H1 (cell line): ENCODE measurements around the gene EN2. TPM values are rescaled to one million over a fixed set of nuclear protein-coding genes. Genes with fewer than 3 reads are reported as not detected.

Experiments used
- CTCF ChIA-PET: fragments of 300-600 bp; sonication (Branson Sonifier 250); formaldehyde crosslinking; loops from one replicate; lab custom pipeline; 2021; ENCODE audit not compliant: partially characterized antibody; lab: Charles Lee
- POLR2A ChIA-PET: fragments of 300-600 bp; sonication (Branson Sonifier 250); formaldehyde crosslinking; loops from one replicate; lab custom pipeline; 2021; ENCODE audit warnings: inconsistent platforms; ENCODE audit not compliant: partially characterized antibody; lab: Charles Lee
- DNase-seq, 2 experiments: peaks; one replicate each; pipeline versions ENCODE4 v3.0.0 to v3.0.0-alpha.2; 2010 to 2022; ENCODE audit warnings: low spot score in 2 of 2, low read depth in 1 of 2, mixed read lengths in 1 of 2
- FAIRE-seq: peaks from 2 replicates; lab custom pipeline; 2011; peaks lifted over from hg19 to GRCh38; lab: Jason Lieb, UNC
- H2AFZ ChIP-seq: 2 replicates; pipeline ENCODE4 v1.8.1; 2012; ENCODE audit warnings: low read length, inconsistent platforms
- H2AK5ac ChIP-seq: 2 replicates; pipeline ENCODE4 v1.6.1; 2013; ENCODE audit warnings: low read depth, low read length
- H2BK120ac ChIP-seq: replicated peaks from 2 replicates; pipeline ENCODE3; 2013; ENCODE audit warnings: low read depth, low read length, inconsistent platforms
- H2BK12ac ChIP-seq: 2 replicates; pipeline ENCODE4 v1.6.1; 2013; ENCODE audit warnings: low read depth, low read length
- H2BK15ac ChIP-seq: 2 replicates; pipeline ENCODE4 v1.6.1; 2013; ENCODE audit warnings: low read length
- H2BK20ac ChIP-seq: 2 replicates; pipeline ENCODE4 v1.6.1; 2013; ENCODE audit warnings: low read length
- H2BK5ac ChIP-seq: 2 replicates; pipeline ENCODE4 v1.6.1; 2013; ENCODE audit warnings: low read depth, low read length
- H3K14ac ChIP-seq: 2 replicates; pipeline ENCODE4 v1.6.1; 2013; ENCODE audit warnings: inconsistent platforms; ENCODE audit not compliant: insufficient read length
- H3K18ac ChIP-seq: 2 replicates; pipeline ENCODE4 v1.6.1; 2013; ENCODE audit warnings: low read length; ENCODE audit errors: extremely low read depth
- H3K23ac ChIP-seq: 2 replicates; pipeline ENCODE4 v1.6.1; 2013; ENCODE audit warnings: inconsistent platforms; ENCODE audit not compliant: insufficient read length
- H3K23me2 ChIP-seq: 2 replicates; pipeline ENCODE4 v1.6.1; 2013; ENCODE audit warnings: low read depth, low read length
- H3K27ac ChIP-seq: 2 replicates; pipeline ENCODE4 v1.6.1; 2011; ENCODE audit warnings: low read depth, low read length, inconsistent platforms
- H3K27me3 ChIP-seq, 4 experiments: replicated peaks in 1 of 4; 1 replicate in 1 of 4; 2 replicates in 3 of 4; pipeline versions ENCODE4 v1.6.1 to v1.8.1; 2011 to 2013; ENCODE audit warnings: low read length in 3 of 4, mild to moderate bottlenecking in 3 of 4, inconsistent platforms in 2 of 4, mixed read lengths in 2 of 4, moderate library complexity in 1 of 4; ENCODE audit not compliant: control insufficient read depth in 3 of 4, insufficient read depth in 3 of 4; ENCODE audit errors: extremely low read depth in 1 of 4
- H3K36me3 ChIP-seq, 4 experiments: 2 replicates each; pipeline versions ENCODE4 v1.6.1 to v1.8.1; 2011 to 2013; ENCODE audit warnings: mild to moderate bottlenecking in 4 of 4, low read length in 3 of 4, moderate library complexity in 2 of 4, control low read depth in 1 of 4, inconsistent platforms in 1 of 4; ENCODE audit not compliant: insufficient read depth in 4 of 4, control insufficient read depth in 2 of 4
- H3K4ac ChIP-seq: replicated peaks from 2 replicates; pipeline ENCODE3; 2013; ENCODE audit warnings: low read length, low read depth, mixed read lengths, inconsistent platforms; ENCODE audit not compliant: insufficient read length
- H3K4me1 ChIP-seq, 4 experiments: replicated peaks in 1 of 4; 1 replicate in 1 of 4; 2 replicates in 3 of 4; pipeline versions ENCODE4 v1.6.1 to v1.8.1; 2011 to 2013; ENCODE audit warnings: low read length in 3 of 4, inconsistent platforms in 2 of 4, mixed read lengths in 1 of 4; ENCODE audit not compliant: insufficient read depth in 4 of 4, control insufficient read depth in 3 of 4
- H3K4me2 ChIP-seq, 2 experiments: 2 replicates each; pipeline versions ENCODE4 v1.6.1 to v1.8.1; 2011 to 2013; ENCODE audit warnings: low read depth in 2 of 2, low read length in 2 of 2, control low read depth in 1 of 2, inconsistent platforms in 1 of 2, mild to moderate bottlenecking in 1 of 2; ENCODE audit not compliant: insufficient read depth in 1 of 2
- H3K4me3 ChIP-seq, 4 experiments: fragments of 200-600, 300-600 bp in 1 of 4; sonication (generic), shearing (Covaris generic), sonication (Bioruptor Twin) in 1 of 4; 2 replicates each; pipeline versions ENCODE4 v1.5.1 to v1.8.1; 2011 to 2016; ENCODE audit warnings: low read length in 4 of 4, low read depth in 3 of 4, control low read depth in 2 of 4, inconsistent platforms in 2 of 4, mild to moderate bottlenecking in 2 of 4, mixed read lengths in 1 of 4, moderate library complexity in 1 of 4; ENCODE audit not compliant: insufficient read depth in 2 of 4; ENCODE audit errors: extremely low read depth in 1 of 4
- H3K56ac ChIP-seq: replicated peaks from 2 replicates; pipeline ENCODE3; 2013; ENCODE audit warnings: low read depth, mild to moderate bottlenecking, mixed read lengths, low read length, inconsistent platforms; ENCODE audit not compliant: insufficient read length
- H3K79me1 ChIP-seq: 2 replicates; pipeline ENCODE4 v1.6.1; 2013; ENCODE audit warnings: low read depth, low read length, control low read depth
- H3K79me2 ChIP-seq, 2 experiments: 2 replicates each; pipeline versions ENCODE4 v1.6.1 to v1.8.1; 2012 to 2013; ENCODE audit warnings: low read length in 2 of 2, mild to moderate bottlenecking in 2 of 2, inconsistent platforms in 1 of 2; ENCODE audit not compliant: insufficient read depth in 2 of 2, control insufficient read depth in 1 of 2
- H3K9ac ChIP-seq, 4 experiments: replicated peaks in 1 of 4; 1 replicate in 1 of 4; 2 replicates in 3 of 4; pipeline versions ENCODE4 v1.6.1 to v1.8.1; 2011 to 2013; ENCODE audit warnings: low read depth in 3 of 4, low read length in 3 of 4, control low read depth in 2 of 4, mild to moderate bottlenecking in 2 of 4, moderate library complexity in 2 of 4, inconsistent platforms in 1 of 4; ENCODE audit errors: extremely low read depth in 1 of 4
- H3K9me3 ChIP-seq, 2 experiments: 2 replicates each; pipeline versions ENCODE4 v1.6.1 to v1.8.1; 2012 to 2013; ENCODE audit warnings: mild to moderate bottlenecking in 2 of 2, moderate library complexity in 2 of 2, control low read depth in 1 of 2, inconsistent platforms in 1 of 2, low read depth in 1 of 2, low read length in 1 of 2, mixed read lengths in 1 of 2; ENCODE audit not compliant: insufficient read depth in 2 of 2
- H4K20me1 ChIP-seq, 2 experiments: replicated peaks in 1 of 2; 2 replicates each; pipeline versions ENCODE3 to v1.8.1; 2011 to 2013; ENCODE audit warnings: inconsistent platforms in 2 of 2, low read length in 2 of 2, mild to moderate bottlenecking in 1 of 2; ENCODE audit not compliant: insufficient read depth in 2 of 2, control insufficient read depth in 1 of 2
- H4K5ac ChIP-seq: 2 replicates; pipeline ENCODE4 v1.6.1; 2013; ENCODE audit warnings: low read length, low read depth, mixed read lengths, inconsistent platforms; ENCODE audit not compliant: insufficient read length
- H4K8ac ChIP-seq: 2 replicates; pipeline ENCODE4 v1.8.0; 2013; ENCODE audit warnings: mild to moderate bottlenecking, moderate library complexity, low read length, inconsistent platforms; ENCODE audit not compliant: insufficient read depth; ENCODE audit errors: extremely low read depth
- H4K91ac ChIP-seq: replicated peaks from 2 replicates; pipeline ENCODE3; 2013; ENCODE audit warnings: low read length, mixed read lengths, inconsistent platforms; ENCODE audit not compliant: insufficient read length
- ATF2 ChIP-seq: IDR thresholded peaks from 2 replicates; pipeline ENCODE4 v1.6.1; 2012; ENCODE audit warnings: low read length, inconsistent platforms
- CBX8 ChIP-seq: fragments of 300-800, 300-1000 bp; sonication (generic); IDR thresholded peaks from 2 replicates; pipeline ENCODE4 v1.7.1; 2016; ENCODE audit warnings: low read depth, low read length, borderline replicate concordance
- CHD1 ChIP-seq: IDR thresholded peaks from 2 replicates; pipeline ENCODE4 v1.6.1; 2012; ENCODE audit warnings: low read depth, low read length, improper control_type of control experiment
- GABPA ChIP-seq: IDR thresholded peaks from 2 replicates; pipeline ENCODE4 v1.6.1; 2011; ENCODE audit warnings: mild to moderate bottlenecking, low read length, moderate library complexity, borderline replicate concordance; ENCODE audit not compliant: insufficient read depth
- KDM5A ChIP-seq: fragments of 200-600 bp; IDR thresholded peaks from 2 replicates; pipeline ENCODE4 v1.7.1; 2012; ENCODE audit warnings: mild to moderate bottlenecking, low read length, inconsistent platforms, mixed read lengths
- NANOG ChIP-seq: IDR thresholded peaks from 2 replicates; pipeline ENCODE4 v1.6.1; 2011; ENCODE audit warnings: low read length, low read depth, mild to moderate bottlenecking, inconsistent platforms; ENCODE audit not compliant: insufficient read depth, poor library complexity, severe bottlenecking
- POLR2A ChIP-seq, 2 experiments: IDR thresholded peaks; 1 replicate in 1 of 2; 2 replicates in 1 of 2; pipeline ENCODE4 v1.6.1; 2011; ENCODE audit warnings: low read depth in 2 of 2, low read length in 2 of 2, mild to moderate bottlenecking in 2 of 2; ENCODE audit errors: control extremely low read depth in 1 of 2
- RFX5 ChIP-seq: IDR thresholded peaks from 2 replicates; pipeline ENCODE4 v1.6.1; 2011; ENCODE audit warnings: low read depth, low read length, improper control_type of control experiment, borderline replicate concordance
- RXRA ChIP-seq: IDR thresholded peaks from 2 replicates; pipeline ENCODE4 v1.6.1; 2011; ENCODE audit warnings: low read depth, mild to moderate bottlenecking, low read length, moderate library complexity; ENCODE audit not compliant: insufficient read depth
- SP4 ChIP-seq: IDR thresholded peaks from 2 replicates; pipeline ENCODE4 v1.6.1; 2012; ENCODE audit warnings: low read length, inconsistent platforms
- SRF ChIP-seq: IDR thresholded peaks from 2 replicates; pipeline ENCODE4 v1.6.1; 2011; ENCODE audit warnings: mild to moderate bottlenecking, low read depth, low read length, moderate library complexity
- WGBS, 2 experiments: shearing (Covaris generic) in 1 of 2; methylation state at CpG; one replicate each; pipeline versions ENCODE4 v1.1.6 to v1.1.7; 2013 to 2015; ENCODE audit warnings: low lambda C conversion rate in 2 of 2, mixed read lengths in 2 of 2, inconsistent platforms in 1 of 2, low coverage in 1 of 2, missing lambda C conversion rate in 1 of 2; ENCODE audit not compliant: insufficient replicate concordance in 2 of 2, insufficient coverage in 1 of 2, insufficient read length in 1 of 2; ENCODE audit errors: extremely low coverage in 1 of 2, missing lambda C conversion rate in 1 of 2; 5-methylcytosine and 5-hydroxymethylcytosine counted together
- polyA plus RNA-seq, 7 experiments: library from polyadenylated mRNA; depleted of rRNA in 3 of 7; stranded (reverse) in 5 of 7; unstranded in 2 of 7; fragments of >200 nt in 5 of 7; fragments of 200-250 nt in 2 of 7; gene quantifications; 1 replicate in 5 of 7; 2 replicates in 1 of 7; 4 replicates in 1 of 7; pipeline versions ENCODE4 v1.2.1 to v1.2.3, GENCODE V29; 2011 to 2013; ENCODE audit warnings: missing spikeins in 2 of 7, mixed read lengths in 2 of 7
- total RNA-seq: library from RNA; stranded (reverse); fragmentation: NEBNext Ultra II Directional; extraction: Animal tissue kit (Norgen Biotek cat#: 25700); gene quantifications from 2 replicates; pipeline ENCODE4 v1.2.1, GENCODE V29; 2021

EN2 gene
- total and polyA plus RNA-seq, 2 of the 8 experiments (the other 6 are each of a cell fraction or from before 2014, with no cell fraction given), result not detected

DNA sequence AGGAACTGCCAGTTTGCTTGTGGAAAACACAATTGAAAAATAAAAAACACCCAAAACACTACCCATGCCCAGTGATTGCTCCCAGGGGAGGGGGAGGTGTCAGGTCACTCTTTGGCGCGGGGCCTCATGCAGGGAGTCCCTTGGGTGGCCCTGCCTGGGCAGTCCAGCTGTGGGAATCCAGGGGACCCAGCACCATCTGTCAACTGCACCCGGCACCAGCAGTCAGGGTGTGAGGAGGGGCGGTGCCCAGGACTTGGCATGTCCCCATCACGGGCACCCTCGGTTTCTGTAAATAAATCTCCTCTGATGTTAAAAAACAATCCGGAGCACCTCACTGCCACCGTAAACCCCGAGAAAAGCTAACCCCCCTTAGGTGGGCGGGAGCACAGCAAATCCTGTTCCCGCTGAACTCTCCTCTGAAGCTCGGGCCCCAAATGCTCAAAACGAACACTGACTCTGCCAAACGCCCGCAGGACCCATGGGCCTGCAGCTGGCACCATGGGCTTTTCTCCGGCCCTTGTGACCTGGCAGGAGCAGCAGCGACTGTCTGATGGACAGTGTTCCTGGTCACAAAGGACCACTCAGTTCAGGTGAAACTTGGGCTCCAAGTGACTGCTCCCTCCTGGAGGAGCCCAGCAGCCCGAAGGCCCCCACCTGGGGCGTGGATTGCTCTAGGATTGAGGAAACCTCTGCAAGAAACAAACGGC is 18.5 kb upstream of the EN2 start:
- Histone ChIP-seq H4K5ac (no peak overlapping the region), H3K27me3 (peaks cover 0 to 4% (median 3%) of the 10 kb centered on the region in 4 experiments; a peak in 4 of 7 replicates), H2AFZ (no peak overlapping the region), H3K4ac (no peak overlapping the region), H2BK120ac (no peak overlapping the region), H2BK20ac (no peak overlapping the region), H3K4me2 (no peak overlapping the region), H3K9ac (no peak overlapping the region), H3K56ac (no peak overlapping the region), H3K79me2 (no peaks in the 10 kb centered on the region), H3K14ac (no peak overlapping the region), H3K79me1 (no peaks in the 10 kb centered on the region), H3K36me3 (no peaks in the 10 kb centered on the region), H2BK15ac (no peak overlapping the region), H3K9me3 (peaks cover 0 to 2% of the 10 kb centered on the region in 2 experiments; a peak in 1 of 4 replicates), H4K91ac (no peak overlapping the region), H3K23ac (no peak overlapping the region), H3K23me2 (no peaks in the 10 kb centered on the region), H3K4me3 (no peak overlapping the region), H2BK5ac (no peak overlapping the region), H3K4me1 (no peaks in the 10 kb centered on the region), H2BK12ac (no peak overlapping the region), H2AK5ac (no peak overlapping the region), H4K8ac (no peak overlapping the region), H3K18ac (no peak overlapping the region), H4K20me1 (peaks cover 0 to 5% of the 10 kb centered on the region in 2 experiments), H3K27ac (no peak overlapping the region)
- ChIA-PET POLR2A (no interaction called here), CTCF (interaction anchor here (0.8 to 1.8 kb wide), 3 partner anchors 19 to 36 kb away, joined by 3 to 4 read pairs (median 3); no protein-coding TSS in a partner anchor)
- FAIRE-seq, result no peak
- DNase-seq, result no peak
- 83% methylated on average over 20 of the region's 20 CpGs; no CpG with 5 or more reads in 1 of the 2 experiments for WGBS, 2 experiments
- TF ChIP-seq RFX5 (no peak), GABPA (no peak), KDM5A (no peak), POLR2A (IDR thresholded peaks at IDR 0.05; ENCODE audit: control extremely low read depth in 1 of 2, low read depth in 2 of 2, low read length in 2 of 2) (no peak), CBX8 (no peak), SP4 (no peak), SRF (no peak), RXRA (no peak), NANOG (no peak), ATF2 (no peak), CHD1 (no peak)
